Measurements from ENCODE around the gene TMEM117. TPM values are rescaled to one million over a fixed set of nuclear protein-coding genes. Genes with fewer than 3 reads are reported as not detected.

The TMEM117 gene
- polyA plus RNA-seq, 3 donors, result 14.7 to 15.8 (median 14.8) TPM

- DNase-seq (ENCODE audit: low read depth in 3 of 3, low spot score in 2 of 3), result no peak
Measured at GRCh38 chr12:44433659-44434058, 597.8 kb downstream of the TMEM117 start.

DNA sequence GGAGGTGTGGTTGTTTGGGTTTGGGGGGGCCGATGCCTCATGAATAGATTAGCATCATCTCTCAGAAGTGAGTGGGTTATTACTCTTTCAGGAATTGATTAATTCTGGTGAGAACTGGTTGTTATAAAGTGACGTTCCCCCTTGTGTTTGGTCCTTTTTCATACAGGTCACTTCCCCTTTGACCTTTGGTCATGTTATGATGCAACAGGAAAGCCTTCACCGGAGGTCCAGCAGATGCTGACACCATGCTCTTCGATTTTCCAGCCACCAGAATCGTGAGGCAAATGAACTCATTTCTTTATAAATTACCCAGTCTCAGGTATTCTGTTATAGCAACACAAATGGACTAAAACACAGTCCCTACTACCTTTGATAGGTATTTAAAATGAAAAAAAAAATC is 600.9 kb downstream of the TMEM117 start:
- DNase-seq (ENCODE audit: low read depth in 3 of 3, low spot score in 2 of 3), result no peak

Other genes starting within 250 kb of the TMEM117 start
- 10 to 100 TPM; 12.4 to 14.7 (median 13.1) TPM for gene PUS7L, start 77.3 kb upstream of the TMEM117 start, polyA plus RNA-seq (ENCODE audit: insufficient read length in 3 of 3)
- gene IRAK4, start 77.1 kb upstream of the TMEM117 start, polyA plus RNA-seq (ENCODE audit: insufficient read length in 3 of 3), result 10 to 100 TPM; 13.3 to 13.7 (median 13.6) TPM
- 10 to 100 TPM; 77.3 to 83.9 (median 81.9) TPM for gene TWF1, start 29.8 kb upstream of the TMEM117 start, polyA plus RNA-seq (ENCODE audit: insufficient read length in 3 of 3)

Data from right renal cortex interstitium (tissue), 3 donors.